HUES48 (cell line): Measurements from ENCODE around the gene MIPOL1.
A peak's percentile ranks its signal among the peaks of the same experiment; 100 is the strongest.

Experiments used
- H3K27ac ChIP-seq: one replicate; pipeline ENCODE4 v1.7.0; 2013; ENCODE audit warnings: low read depth, low read length, inconsistent platforms
- H3K27me3 ChIP-seq: 2 replicates; pipeline ENCODE4 v1.6.1; 2013; ENCODE audit warnings: mild to moderate bottlenecking, low read length; ENCODE audit not compliant: control insufficient read depth, insufficient read depth
- H3K36me3 ChIP-seq: 2 replicates; pipeline ENCODE4 v1.6.1; 2013; ENCODE audit warnings: low read length; ENCODE audit not compliant: control insufficient read depth, insufficient read depth
- H3K4me1 ChIP-seq: 2 replicates; pipeline ENCODE4 v1.6.1; 2013; ENCODE audit warnings: mild to moderate bottlenecking, low read length; ENCODE audit not compliant: control insufficient read depth, insufficient read depth
- H3K4me3 ChIP-seq: 2 replicates; pipeline ENCODE4 v1.5.1; 2013; ENCODE audit warnings: mild to moderate bottlenecking, low read depth, low read length
- H3K9ac ChIP-seq: 2 replicates; pipeline ENCODE4 v1.6.1; 2013; ENCODE audit warnings: mild to moderate bottlenecking, low read depth, low read length, moderate library complexity
- H3K9me3 ChIP-seq: 2 replicates; pipeline ENCODE4 v1.6.1; 2013; ENCODE audit warnings: low read length; ENCODE audit not compliant: control insufficient read depth, insufficient read depth

The MIPOL1 gene

GRCh38 chr14:37563189-37563588, 365.5 kb downstream of the MIPOL1 start:
- Histone ChIP-seq H3K27ac (no peak overlapping the region), H3K27me3 (no peaks in the 10 kb centered on the region), H3K4me1 (peaks cover 22% of the 10 kb centered on the region), H3K36me3 (no peaks in the 10 kb centered on the region), H3K9me3 (no peaks in the 10 kb centered on the region), H3K4me3 (no peak overlapping the region), H3K9ac (no peak overlapping the region)

GRCh38 chr14:37565550-37565949, 367.8 kb downstream of the MIPOL1 start:
- Histone ChIP-seq H3K27me3 (no peaks in the 10 kb centered on the region), H3K4me1 (peaks cover 22% of the 10 kb centered on the region), H3K27ac (no peak overlapping the region), H3K36me3 (no peaks in the 10 kb centered on the region), H3K4me3 (no peak overlapping the region), H3K9me3 (no peaks in the 10 kb centered on the region), H3K9ac (no peak overlapping the region)

DNA sequence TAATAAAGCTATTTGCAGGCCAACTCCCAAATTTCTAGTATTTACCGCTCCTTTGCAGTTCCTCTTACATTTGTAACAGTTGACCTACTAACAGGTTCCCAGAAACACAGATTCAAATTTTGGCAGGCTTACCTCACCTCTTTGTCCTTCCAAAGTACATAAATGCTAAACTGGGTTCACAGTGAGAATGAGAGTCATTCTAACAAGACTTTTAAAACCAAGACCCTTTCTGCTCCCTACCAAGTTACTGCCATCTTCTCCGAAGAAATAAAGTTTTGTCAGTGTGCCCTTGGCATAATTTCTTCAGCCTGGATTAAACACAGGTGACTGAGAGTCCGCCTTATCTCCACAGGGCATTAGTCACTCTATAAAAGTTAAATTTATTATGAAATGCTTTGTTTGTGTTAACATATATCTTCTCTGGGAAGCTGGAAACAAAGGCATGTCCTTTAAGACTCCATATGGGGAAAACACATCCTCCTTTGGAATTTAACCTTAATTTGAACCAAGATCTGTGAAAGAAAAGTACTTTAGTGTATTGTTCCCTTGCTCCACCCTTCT, 369.2 kb downstream of the MIPOL1 start:
- no peaks in the 10 kb centered on the region for H3K27me3 ChIP-seq
- H3K9ac ChIP-seq, result peak overlapping the region; percentile 55; the same call in 1 of the 2 replicates
- H3K27ac ChIP-seq, result peak overlapping the region; percentile 88
- peaks cover 22% of the 10 kb centered on the region for H3K4me1 ChIP-seq
- H3K4me3 ChIP-seq, result peak overlapping the region; percentile 21; the same call in 1 of the 2 replicates
- no peaks in the 10 kb centered on the region for H3K36me3 ChIP-seq
- H3K9me3 ChIP-seq, result no peaks in the 10 kb centered on the region

DNA sequence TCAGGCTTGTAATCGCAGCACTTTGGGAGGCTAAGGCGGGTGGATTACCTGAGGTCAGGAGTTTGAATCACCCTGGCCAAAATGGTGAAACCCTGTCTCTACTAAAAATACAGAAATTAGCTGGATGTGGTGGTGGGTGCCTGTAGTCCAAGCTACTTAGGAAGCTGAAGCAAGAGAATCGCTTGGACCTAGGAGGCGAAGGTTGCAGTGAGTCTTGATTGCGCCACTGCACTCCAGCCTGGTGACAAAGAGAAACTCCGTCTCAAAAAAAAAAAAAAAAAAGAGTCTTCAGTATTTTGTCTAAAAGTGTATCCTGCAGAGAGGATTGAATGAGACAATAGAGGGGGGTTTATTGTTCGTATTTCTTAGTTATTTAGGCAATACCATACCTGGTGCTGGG, 372.0 kb downstream of the MIPOL1 start:
- H3K9ac ChIP-seq, result no peak overlapping the region
- no peak overlapping the region for H3K4me3 ChIP-seq
- H3K27me3 ChIP-seq, result no peaks in the 10 kb centered on the region
- no peak overlapping the region for H3K27ac ChIP-seq
- peaks cover 22% of the 10 kb centered on the region for H3K4me1 ChIP-seq
- H3K9me3 ChIP-seq, result no peaks in the 10 kb centered on the region
- H3K36me3 ChIP-seq, result no peaks in the 10 kb centered on the region

DNA sequence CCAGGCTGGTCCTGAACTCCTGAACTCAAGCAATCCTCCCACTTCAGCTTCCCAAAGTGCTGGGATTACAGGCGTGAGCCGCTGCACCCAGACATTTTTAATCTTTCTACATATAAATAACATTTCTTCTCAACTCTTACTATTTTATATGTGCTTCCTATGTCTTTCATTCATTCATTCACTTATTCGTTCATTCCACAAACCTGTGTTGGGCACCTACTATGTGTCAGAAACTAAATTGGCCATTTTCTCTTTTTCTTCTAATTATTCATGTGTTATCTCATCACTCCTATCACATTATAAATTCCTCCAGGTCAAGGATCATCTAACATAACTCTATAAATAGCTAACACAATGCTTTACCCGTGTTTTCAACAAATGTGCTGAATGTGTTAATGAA, 373.7 kb downstream of the MIPOL1 start:
- H3K4me3 ChIP-seq, result no peak overlapping the region
- peaks cover 18% of the 10 kb centered on the region for H3K4me1 ChIP-seq
- no peaks in the 10 kb centered on the region for H3K36me3 ChIP-seq
- no peak overlapping the region for H3K27ac ChIP-seq
- no peak overlapping the region for H3K9ac ChIP-seq
- peaks cover 10% of the 10 kb centered on the region; the same call in 1 of the 2 replicates for H3K27me3 ChIP-seq
- H3K9me3 ChIP-seq, result no peaks in the 10 kb centered on the region

DNA sequence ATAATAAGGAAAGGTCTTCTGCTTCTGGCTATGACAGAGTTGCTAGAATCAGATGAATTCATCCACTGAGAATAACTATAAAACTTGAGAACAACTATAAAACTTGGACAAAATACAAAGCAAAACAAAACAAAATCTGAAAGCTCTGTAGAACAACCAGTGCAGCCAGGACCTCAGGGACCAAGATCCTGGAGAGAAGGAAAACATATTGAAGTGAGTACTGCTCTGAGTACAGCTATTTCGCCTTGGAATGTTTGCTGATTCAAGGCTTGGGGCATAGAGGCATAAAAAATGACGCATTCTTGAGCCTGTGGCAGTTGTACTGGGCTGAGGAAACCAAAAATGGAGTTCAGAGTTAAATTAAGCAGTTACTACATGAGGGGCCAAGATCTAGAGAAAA, 375.6 kb downstream of the MIPOL1 start:
- Histone ChIP-seq H3K9ac (no peak overlapping the region), H3K4me1 (peaks cover 4% of the 10 kb centered on the region; the same call in 1 of the 2 replicates), H3K27me3 (peaks cover 27% of the 10 kb centered on the region), H3K4me3 (no peak overlapping the region), H3K9me3 (no peaks in the 10 kb centered on the region), H3K36me3 (no peaks in the 10 kb centered on the region), H3K27ac (no peak overlapping the region)

- H3K9ac ChIP-seq, result no peak overlapping the region
- peaks cover 3% of the 10 kb centered on the region for H3K4me1 ChIP-seq
- H3K9me3 ChIP-seq, result no peaks in the 10 kb centered on the region
- no peak overlapping the region for H3K4me3 ChIP-seq
- H3K36me3 ChIP-seq, result no peaks in the 10 kb centered on the region
- no peak overlapping the region for H3K27ac ChIP-seq
- peaks cover 86% of the 10 kb centered on the region for H3K27me3 ChIP-seq
Measured at GRCh38 chr14:37579274-37579673, 381.5 kb downstream of the MIPOL1 start.

DNA sequence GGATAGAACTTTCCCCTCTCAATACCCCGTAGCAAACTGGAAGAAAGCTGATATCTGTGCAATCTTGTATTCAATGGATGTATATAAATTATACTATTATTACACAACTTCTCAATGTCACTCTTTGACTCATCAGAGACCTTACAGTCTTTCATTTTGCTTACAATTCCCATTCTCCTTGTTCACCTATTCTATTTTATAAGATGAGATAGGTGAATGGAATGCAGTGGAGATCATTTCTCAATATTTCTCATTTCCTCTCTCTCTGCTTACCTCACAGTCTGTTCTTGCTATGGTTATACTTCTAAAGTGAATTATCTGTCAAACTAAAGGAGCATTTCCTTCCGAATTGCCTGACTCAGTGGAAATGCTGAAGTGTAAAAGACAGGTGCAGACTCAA, 382.4 kb downstream of the MIPOL1 start:
- peaks cover 12% of the 10 kb centered on the region for H3K4me1 ChIP-seq
- H3K27ac ChIP-seq, result no peak overlapping the region
- no peaks in the 10 kb centered on the region for H3K9me3 ChIP-seq
- H3K4me3 ChIP-seq, result no peak overlapping the region
- H3K9ac ChIP-seq, result no peak overlapping the region
- no peaks in the 10 kb centered on the region for H3K36me3 ChIP-seq
- peaks cover 95% of the 10 kb centered on the region for H3K27me3 ChIP-seq

GRCh38 chr14:37583358-37584210, 385.8 kb downstream of the MIPOL1 start:
- Histone ChIP-seq H3K4me3 (peak overlapping the region; percentile 38), H3K9ac (no peak overlapping the region), H3K36me3 (no peaks in the 10 kb centered on the region), H3K4me1 (peaks cover 34% of the 10 kb centered on the region), H3K27me3 (peaks cover 99% of the 10 kb centered on the region), H3K9me3 (no peaks in the 10 kb centered on the region), H3K27ac (no peak overlapping the region)

- H3K4me3 ChIP-seq, result peak overlapping the region; percentile 38; the same call in 1 of the 2 replicates
- no peaks in the 10 kb centered on the region for H3K9me3 ChIP-seq
- no peak overlapping the region for H3K9ac ChIP-seq
- no peaks in the 10 kb centered on the region for H3K36me3 ChIP-seq
- no peak overlapping the region for H3K27ac ChIP-seq
- H3K4me1 ChIP-seq, result peaks cover 42% of the 10 kb centered on the region
- H3K27me3 ChIP-seq, result peaks cover 99% of the 10 kb centered on the region
Measured at GRCh38 chr14:37584211-37585100, 386.7 kb downstream of the MIPOL1 start.
